Nucleus accumbens (tissue), 56 donors: ENCODE data around the gene TBX6.

Experiments
- DNase-seq, 56 donors: peaks; one replicate each; lab custom pipeline; 2025; lab: John Stamatoyannopoulos, UW

Gene TBX6

DNA sequence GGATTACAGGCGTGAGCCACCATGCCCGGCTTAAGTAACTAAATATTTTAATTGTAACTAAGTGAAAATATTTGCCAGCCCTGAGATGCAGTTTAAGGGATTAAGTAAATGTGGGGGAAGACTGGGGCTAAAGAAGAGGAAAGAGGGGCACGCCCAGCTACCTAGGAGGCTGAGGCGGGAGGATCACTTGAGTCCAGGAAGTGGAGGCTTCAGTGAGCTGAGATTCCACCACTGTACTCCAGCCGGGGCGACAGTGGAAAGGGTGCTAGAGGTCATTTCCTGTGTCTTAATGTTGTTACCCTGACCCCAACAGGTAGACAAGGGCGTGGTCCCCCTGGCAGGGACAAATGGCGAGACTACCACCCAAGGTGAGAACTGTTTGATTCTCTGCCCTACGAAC, 23.4 kb downstream of the TBX6 start:
- DNase-seq: no peak

DNA sequence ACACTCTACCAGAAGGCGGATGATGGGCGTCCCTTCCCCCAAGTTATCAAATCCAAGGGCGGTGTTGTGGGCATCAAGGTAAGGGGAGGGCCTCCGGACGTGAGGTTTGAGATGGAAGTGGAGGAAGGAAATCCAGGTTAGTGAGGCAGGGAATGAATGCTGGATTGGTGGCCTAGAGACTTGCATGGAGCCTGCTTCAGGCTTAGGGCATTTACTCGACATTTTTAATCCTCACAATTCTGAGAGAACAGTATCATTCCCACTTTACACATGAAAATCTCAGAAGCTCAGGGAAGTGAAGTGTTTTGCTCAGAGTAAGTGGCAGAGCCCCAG, 24.2 kb downstream of the TBX6 start:
- no peak for DNase-seq

GRCh38 chr16:30066761-30067583, 24.8 kb downstream of the TBX6 start:
- DNase-seq: peak in 20 of 56 donors; percentile 5 to 51 (median 18)

DNA sequence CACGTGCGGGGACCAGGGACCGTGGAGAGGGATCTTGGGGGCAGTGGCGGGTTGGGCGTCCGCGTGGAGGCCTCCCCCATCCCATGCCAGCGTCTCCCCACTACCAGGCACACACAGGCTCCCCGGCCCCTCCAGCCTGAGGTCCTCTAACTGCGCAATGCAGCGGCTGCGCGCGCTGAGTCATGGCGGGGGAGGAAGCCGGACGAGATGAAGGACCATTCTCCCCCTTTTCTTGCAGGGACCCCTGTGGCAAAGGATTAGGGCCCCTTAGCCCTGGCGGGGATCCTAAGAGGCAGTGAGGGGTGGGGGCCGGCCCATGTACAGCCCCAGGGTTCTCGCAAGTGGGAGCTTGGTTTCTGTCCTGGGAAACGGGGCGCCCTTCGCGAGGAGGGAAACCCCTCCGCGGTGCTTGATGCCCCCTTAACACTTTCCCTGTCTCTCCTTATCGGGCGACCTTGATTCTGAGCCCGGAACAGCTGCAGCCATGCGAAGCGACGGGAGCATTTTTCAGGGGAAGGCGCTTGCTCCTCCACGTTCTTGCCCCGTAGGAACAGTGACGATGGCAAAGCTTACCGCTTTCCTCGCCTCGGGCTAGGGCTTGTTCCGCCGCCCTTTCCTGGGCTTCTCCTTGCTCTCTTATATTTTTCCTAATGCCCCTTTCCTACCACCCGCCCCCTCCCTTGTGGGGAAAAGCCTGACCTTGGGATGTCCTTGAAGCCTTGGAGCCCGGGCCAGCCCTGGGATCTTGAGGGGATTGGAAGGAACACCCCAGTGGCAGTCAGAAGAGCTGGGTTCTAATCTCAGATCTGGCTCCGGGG, 25.6 kb downstream of the TBX6 start:
- DNase-seq: peak in 6 of 56 donors; percentile 40 to 85 (median 52)

GRCh38 chr16:30065102-30065942, 26.4 kb downstream of the TBX6 start, which contains the start of gene ALDOA:
ALDOA (plus strand) TSS chr16:30065760; CDS start chr16:30066898, 1,138 bp downstream.
- peak; percentile 78 to 100 (median 97) for DNase-seq

DNA sequence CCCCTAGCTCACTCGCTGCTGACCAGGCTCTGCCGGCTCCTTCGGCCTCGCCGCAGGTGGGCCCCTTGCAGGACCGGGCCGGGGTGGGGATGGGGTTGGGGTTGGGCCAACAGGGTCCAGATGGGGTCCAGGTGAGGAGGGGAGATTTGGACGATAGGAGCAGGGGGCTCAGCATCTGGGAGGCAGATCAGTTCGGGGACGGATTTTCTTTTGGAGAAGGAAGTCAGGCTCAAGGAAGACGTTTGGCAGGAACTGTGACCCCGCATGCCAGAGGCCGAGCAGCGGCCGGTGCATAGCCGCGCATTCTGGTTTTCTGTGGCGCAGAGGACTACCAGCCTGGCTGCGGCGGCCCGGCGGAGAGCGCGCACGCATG, 27.0 kb downstream of the TBX6 start:
- DNase-seq: peak in 7 of 56 donors; percentile 49 to 85 (median 61)

DNA sequence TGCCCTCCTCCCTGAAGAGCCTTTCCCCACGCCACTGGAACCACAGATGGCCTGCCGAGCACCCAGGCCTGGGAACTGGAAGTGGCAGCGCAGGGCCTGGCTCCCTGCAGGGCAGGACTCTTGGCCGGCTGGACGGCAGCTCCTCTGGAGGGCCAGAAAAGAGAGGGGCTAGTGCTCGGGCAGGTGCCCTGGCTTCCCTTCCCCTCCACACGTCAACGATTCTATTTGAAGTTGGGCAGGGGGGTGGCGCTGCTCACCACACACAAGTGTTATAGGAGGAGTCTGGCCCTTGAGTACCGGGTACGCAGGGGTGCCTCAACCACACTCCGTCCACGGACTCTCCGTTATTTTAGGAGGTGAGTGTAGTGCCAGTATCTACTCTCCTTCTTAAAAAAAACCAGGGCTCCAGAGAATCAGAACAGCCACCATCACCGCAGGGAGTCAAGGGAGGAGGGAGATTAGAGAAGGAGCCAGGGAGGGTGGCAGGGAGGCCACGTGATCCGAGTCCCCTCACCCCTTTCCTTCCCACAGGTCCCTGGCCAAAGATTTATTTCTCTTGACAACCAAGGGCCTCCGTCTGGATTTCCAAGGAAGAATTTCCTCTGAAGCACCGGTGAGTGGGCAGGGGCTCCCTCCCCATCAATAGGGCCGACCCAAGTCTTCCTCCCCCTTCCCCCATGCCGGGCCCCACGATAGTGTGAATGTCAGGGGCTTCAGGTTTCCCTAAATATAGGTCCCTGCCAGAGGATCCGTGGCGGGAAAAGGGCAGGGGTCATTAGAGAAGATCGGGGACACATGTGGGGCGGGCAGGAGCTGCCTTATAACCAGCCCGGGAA, 27.6 kb downstream of the TBX6 start:
- DNase-seq: peak in 54 of 56 donors; percentile 14 to 85 (median 74)

DNA sequence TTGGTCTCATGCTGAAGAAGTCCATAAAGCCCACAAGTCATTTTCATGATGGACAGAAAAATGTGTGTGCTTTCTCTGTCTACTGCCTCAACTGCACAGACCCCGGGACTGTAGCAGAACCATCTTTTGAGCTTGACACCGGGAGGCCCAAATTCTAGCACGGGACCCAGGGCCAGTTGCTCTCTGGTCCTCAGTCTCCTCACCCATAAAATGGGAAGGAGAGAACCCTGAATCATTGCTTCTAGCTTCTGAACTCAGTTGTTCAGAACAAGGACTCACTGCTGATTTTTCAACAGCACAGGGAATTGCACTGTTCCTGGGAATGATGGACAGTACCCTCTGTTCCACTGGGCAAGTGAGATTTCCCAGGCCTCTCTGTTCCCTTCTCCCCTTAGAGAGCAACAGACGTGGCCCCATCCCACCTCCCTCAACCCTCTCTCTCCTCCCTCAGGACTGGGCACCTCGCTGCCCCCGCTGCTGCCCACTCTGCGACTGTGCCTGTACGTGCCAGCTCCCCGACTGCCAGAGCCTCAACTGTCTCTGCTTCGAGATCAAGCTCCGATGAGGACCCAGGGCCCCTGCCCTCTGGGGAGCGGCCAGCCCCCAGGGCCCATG, 28.3 kb downstream of the TBX6 start:
- DNase-seq: peak in 3 of 56 donors; percentile 44 to 58 (median 45)

GRCh38 chr16:30060836-30061554, 30.7 kb downstream of the TBX6 start:
- DNase-seq: peak in 1 of 56 donors; percentile 3

GRCh38 chr16:30060346-30060745, 31.4 kb downstream of the TBX6 start:
- no peak for DNase-seq

GRCh38 chr16:30054959-30055553, 36.7 kb downstream of the TBX6 start:
- DNase-seq: peak in 1 of 56 donors; percentile 12

- no peak for DNase-seq
Measured at GRCh38 chr16:30054451-30054850, 37.3 kb downstream of the TBX6 start.

DNA sequence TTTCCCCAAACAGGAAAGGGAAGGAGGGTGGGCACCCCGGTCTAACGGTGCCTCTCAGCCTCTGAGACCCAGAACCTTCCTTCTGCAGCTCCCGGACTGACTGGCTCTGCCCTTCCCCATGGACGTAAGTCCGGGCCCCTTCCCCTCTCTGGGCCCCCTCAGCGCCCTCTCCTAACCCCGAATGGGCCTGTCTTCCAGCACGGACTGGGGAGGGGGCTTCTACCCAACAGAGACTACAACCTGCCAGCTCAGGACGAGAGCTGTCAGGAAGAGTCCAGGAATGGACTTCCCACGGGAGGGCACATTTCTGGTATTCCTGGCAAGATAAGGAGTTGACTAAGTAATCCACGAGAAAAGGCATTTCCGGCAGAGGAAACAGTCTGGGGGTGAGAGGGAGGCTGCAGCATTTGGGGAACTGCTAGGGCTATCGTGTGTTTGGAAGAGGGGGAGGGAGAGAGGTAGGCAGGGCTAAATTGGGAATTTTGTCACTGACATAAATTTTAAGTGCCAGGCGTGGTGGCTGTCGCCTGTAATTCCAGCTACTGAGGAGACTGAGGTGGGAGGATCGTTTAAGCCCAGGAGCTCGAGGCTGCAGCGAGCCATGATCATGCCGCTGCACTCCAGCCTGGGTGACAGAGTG, 38.2 kb downstream of the TBX6 start:
- DNase-seq: peak in 1 of 56 donors; percentile 48

DNA sequence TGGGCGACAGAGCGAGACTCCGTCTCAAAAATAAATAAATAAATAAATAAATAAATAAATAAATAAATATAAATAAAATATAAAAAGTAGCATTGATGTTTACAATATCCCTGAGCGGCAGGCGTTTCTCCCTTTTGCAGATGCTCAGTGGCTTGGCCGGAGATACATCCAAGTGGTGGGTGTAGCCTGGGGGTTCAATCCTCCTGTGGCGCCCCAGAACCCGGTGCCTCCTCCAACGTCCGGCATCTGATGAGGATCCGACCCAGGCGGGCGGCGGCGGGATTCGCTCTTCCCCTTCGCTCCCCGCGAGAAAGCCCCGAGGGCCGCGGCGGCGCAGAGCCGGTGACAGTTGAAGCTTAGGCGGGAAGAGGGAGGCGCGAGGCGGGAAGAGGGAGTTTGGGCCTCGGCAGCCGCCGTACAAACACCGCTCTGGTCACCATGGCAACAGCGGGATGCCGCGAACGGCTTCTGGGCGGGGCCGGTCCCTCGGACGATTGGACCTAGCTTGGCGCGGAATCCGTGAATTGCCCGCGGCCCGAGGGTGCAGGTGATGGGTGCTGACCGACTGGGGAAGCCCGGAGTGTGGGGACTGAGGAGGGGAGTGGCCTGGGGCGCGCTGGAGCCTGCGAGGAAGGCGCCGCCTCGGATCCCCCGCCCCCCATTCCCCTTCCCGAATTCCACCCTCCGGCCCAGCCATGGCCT, 38.9 kb downstream of the TBX6 start:
- peak in 55 of 56 donors; percentile 42 to 92 (median 80) for DNase-seq

- DNase-seq: no peak
Measured at GRCh38 chr16:30051518-30051917, 40.2 kb downstream of the TBX6 start.

DNA sequence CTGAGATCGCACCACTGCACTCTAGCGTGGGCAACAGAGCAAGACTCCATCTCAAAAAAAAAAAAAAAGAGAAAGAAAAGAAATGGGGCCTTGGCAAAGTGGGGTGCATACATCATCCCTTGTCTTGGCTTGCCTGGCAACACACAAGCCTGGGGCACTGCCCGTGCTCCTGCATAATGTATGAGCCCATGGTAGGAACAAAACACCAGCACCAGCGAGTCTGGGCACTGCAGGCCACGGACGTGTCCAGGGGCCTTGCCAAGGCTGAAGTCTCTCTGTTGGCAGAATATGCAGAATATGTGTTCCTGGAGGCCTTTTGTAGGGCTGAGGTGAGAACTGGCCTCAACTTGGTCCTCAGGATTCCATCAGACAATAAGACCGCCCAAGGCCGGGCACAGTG, 41.9 kb downstream of the TBX6 start:
- peak in 44 of 56 donors; percentile 8 to 89 (median 51) for DNase-seq

- DNase-seq: no peak
Measured at GRCh38 chr16:30046588-30046987, 45.1 kb downstream of the TBX6 start.
